IPS-20b (cell line): ENCODE measurements around the gene AMOTL1.

Source experiments
- H3K27ac ChIP-seq: one replicate; pipeline ENCODE4 v1.5.1; 2013; ENCODE audit warnings: low read length
- H3K27me3 ChIP-seq: 2 replicates; pipeline ENCODE4 v1.6.1; 2013; ENCODE audit warnings: mild to moderate bottlenecking, low read length, inconsistent platforms; ENCODE audit not compliant: insufficient read depth
- H3K36me3 ChIP-seq: 2 replicates; pipeline ENCODE4 v1.6.1; 2013; ENCODE audit warnings: low read depth, mild to moderate bottlenecking, inconsistent platforms, low read length, moderate library complexity; ENCODE audit not compliant: insufficient read depth
- H3K4me1 ChIP-seq: 2 replicates; pipeline ENCODE4 v1.6.1; 2013; ENCODE audit warnings: mild to moderate bottlenecking, control low read depth, inconsistent platforms, low read length, moderate library complexity; ENCODE audit not compliant: insufficient read depth
- H3K4me3 ChIP-seq: 2 replicates; pipeline ENCODE4 v1.5.1; 2013; ENCODE audit warnings: mild to moderate bottlenecking, low read length, inconsistent platforms
- H3K9ac ChIP-seq: 2 replicates; pipeline ENCODE4 v1.6.1; 2013; ENCODE audit warnings: low read depth, mild to moderate bottlenecking, inconsistent platforms, low read length, moderate library complexity
- H3K9me3 ChIP-seq: 2 replicates; pipeline ENCODE4 v1.6.1; 2013; ENCODE audit warnings: mild to moderate bottlenecking, low read depth, low read length, inconsistent platforms; ENCODE audit not compliant: insufficient read depth

The AMOTL1 gene

DNA sequence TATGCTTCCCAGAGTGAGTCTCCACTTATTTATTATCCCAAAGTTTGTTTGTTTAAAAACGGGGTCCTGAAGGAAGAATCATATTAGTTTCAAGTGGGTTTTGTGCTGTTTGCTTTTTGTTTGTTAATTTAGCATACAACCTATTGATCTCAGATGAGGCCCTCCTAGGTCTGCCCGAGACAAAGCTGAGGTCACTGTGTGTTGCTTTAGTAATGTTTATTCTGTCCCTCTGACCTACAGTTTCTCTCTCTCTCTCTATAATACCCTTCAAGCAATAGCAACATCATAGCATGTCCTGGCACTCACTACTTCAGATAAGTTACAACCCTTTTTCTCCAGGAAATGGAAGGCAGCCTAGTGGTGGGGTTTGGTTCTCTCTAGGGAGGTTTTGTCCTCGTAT is 63.4 kb downstream of the AMOTL1 start:
- no peak overlapping the region for H3K27ac ChIP-seq
- H3K4me1 ChIP-seq: no peaks in the 10 kb centered on the region
- no peaks in the 10 kb centered on the region for H3K9me3 ChIP-seq
- H3K36me3 ChIP-seq: peaks cover 81% of the 10 kb centered on the region
- no peaks in the 10 kb centered on the region for H3K27me3 ChIP-seq
- H3K9ac ChIP-seq: no peak overlapping the region
- H3K4me3 ChIP-seq: no peak overlapping the region

DNA sequence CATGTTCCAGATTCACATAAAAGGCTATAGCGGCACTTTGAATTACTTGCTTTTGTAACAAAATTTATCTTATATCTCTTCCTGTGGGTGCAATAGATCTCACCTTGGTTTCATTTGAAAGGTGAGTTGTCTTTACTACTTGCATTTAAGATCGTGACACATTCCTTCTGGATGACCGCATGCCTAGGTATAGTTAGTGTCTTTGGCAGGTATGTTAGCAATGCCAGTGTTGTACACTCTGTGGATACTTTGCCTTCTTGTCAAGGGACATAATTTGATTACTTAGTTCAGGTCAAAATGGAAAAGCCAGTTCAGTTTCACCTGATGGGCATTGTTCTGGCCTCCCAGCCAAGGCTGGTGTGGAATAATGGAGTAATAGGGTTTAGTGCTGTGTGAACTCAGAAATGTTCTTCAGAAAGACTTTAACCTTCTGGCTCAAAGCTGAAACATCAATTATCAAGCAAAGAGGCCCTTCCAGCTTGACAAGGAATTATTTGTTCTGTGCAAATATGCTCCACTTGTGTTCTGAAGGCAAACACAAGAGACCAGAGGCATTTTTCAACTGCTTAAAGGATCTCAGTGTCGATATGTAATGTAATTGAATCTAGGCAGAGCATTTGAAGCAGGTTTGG is 64.6 kb downstream of the AMOTL1 start:
- Histone ChIP-seq H3K4me3 (no peak overlapping the region), H3K9me3 (no peaks in the 10 kb centered on the region), H3K4me1 (no peaks in the 10 kb centered on the region), H3K9ac (no peak overlapping the region), H3K27ac (no peak overlapping the region), H3K36me3 (peaks cover 73% of the 10 kb centered on the region), H3K27me3 (no peaks in the 10 kb centered on the region)

DNA sequence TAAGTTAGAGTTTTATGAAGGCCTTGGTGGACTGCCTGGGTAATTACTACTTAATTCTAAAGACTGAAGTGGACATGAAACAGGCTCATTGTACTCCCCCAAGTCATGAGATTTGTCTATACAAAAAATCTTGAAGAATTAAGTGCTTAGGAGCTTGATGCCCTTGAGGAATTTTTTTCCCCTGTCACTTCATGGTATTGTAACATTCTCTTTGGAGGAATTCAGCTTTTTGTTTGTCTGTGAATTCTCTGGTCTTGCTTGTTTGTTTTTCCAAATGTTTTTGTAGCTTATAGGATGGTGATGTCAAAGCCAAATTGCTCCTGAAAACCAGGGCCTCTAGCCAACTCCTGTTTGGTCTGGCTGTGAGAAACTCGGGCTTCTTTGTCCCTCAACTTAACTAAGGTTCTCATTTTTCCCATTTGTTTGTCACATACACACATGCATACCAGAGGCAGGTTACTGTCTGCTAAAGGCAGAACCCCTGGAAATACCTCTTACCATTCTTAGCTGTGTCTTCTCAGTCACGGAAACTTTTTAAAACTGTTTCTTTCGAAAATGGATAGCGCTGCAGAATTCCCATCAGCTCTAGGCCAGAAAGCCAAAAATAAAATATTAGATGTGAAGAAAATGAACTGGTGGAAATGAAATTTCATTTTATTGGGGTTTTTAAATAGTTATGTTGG is 66.9 kb downstream of the AMOTL1 start:
- peaks cover 66% of the 10 kb centered on the region for H3K36me3 ChIP-seq
- H3K9ac ChIP-seq: no peak overlapping the region
- H3K9me3 ChIP-seq: no peaks in the 10 kb centered on the region
- H3K4me1 ChIP-seq: no peaks in the 10 kb centered on the region
- no peak overlapping the region for H3K27ac ChIP-seq
- H3K27me3 ChIP-seq: no peaks in the 10 kb centered on the region
- no peak overlapping the region for H3K4me3 ChIP-seq

DNA sequence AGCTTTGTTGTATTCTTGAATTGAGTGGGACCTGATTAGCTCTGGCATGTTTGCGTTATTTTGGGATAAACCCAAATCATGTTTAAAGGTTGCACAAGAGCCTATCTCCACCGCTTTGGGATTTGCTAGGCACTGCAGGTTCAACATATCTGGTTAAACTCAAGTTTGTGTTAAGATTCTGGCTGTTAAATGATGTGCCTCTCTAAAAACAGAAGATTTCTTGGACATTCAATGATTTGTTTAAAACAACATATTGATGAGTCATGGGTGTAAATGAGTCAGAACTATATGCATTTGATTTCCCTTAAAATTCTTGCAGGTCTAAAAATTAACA is 67.4 kb downstream of the AMOTL1 start:
- Histone ChIP-seq H3K9ac (no peak overlapping the region), H3K36me3 (peaks cover 61% of the 10 kb centered on the region), H3K4me3 (no peak overlapping the region), H3K27ac (no peak overlapping the region), H3K27me3 (no peaks in the 10 kb centered on the region), H3K9me3 (no peaks in the 10 kb centered on the region), H3K4me1 (no peaks in the 10 kb centered on the region)

DNA sequence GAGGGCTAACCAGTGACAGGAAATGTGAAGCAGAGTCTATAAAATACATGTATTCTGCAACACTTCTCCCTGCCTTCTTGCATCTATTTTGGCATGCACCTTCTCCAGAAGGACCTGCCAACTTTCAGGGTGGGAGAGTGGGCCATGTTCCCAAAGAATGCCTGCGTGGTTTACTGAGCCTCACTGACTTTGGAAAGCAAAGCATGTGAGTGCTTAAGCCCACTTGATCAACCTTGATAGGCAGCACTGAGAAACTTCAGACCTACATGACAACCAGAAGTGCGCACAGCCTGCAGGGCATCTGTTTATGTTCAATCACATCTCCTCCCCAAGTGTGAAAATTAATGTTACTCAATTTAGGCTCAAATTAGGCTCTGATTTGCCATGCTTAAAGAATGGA is 69.2 kb downstream of the AMOTL1 start:
- H3K27me3 ChIP-seq: no peaks in the 10 kb centered on the region
- H3K27ac ChIP-seq: no peak overlapping the region
- H3K36me3 ChIP-seq: peaks cover 44% of the 10 kb centered on the region
- no peak overlapping the region for H3K9ac ChIP-seq
- H3K9me3 ChIP-seq: no peaks in the 10 kb centered on the region
- H3K4me1 ChIP-seq: no peaks in the 10 kb centered on the region
- no peak overlapping the region for H3K4me3 ChIP-seq

DNA sequence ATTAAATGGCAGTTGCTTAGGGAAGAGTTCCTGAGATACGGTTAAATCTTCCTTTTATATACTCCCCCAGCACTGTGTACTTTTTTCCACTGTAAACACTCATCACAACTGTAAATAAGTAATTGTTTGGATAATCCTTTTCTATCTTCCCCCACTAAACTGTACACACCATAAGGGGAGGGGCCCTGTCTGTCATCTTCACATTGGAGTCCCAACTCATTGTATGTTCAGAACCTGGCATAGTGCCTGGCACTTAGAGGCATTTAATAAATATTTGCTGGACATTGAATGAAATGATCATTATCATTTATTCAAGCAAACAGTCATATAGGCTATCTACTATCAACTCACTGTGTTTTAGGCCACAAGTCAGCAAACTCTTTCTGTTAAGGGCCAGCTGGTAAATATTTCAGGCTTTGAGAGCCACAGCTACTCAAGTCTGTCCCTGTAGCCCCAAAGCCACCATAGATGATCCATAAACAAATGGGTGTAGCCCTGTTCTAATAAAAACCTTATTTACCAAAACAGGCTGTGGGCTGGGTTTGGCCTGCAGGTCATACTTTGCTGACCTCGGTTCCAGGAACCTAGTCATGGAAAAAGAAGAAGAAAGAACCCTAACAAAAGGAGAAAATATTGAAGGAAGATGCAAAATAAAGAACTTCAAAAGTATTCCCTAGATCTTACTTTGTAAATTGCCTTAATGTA is 70.0 kb downstream of the AMOTL1 start:
- Histone ChIP-seq H3K9ac (no peak overlapping the region), H3K36me3 (peaks cover 35% of the 10 kb centered on the region), H3K27ac (no peak overlapping the region), H3K27me3 (no peaks in the 10 kb centered on the region), H3K9me3 (no peaks in the 10 kb centered on the region), H3K4me3 (no peak overlapping the region), H3K4me1 (no peaks in the 10 kb centered on the region)

DNA sequence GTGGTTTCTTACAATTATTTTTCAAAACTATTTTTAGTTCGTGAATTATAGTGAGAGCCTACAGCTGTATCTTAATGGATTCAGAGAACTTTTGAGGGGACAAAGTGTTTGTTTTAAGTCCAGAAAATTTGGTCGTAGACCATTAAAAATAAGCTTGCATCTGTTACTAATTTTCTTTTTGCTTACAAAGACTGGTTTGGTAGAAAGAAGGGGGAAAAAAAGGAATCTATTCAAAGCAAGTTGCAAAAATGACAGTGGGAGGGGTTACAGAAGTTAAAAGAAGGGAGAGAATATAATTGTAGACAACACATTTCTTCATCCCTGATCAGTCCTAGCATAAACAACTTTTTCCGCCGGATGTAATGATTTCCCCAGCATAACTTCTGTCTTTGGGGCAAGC is 72.1 kb downstream of the AMOTL1 start:
- no peak overlapping the region for H3K9ac ChIP-seq
- H3K36me3 ChIP-seq: peaks cover 21% of the 10 kb centered on the region
- H3K9me3 ChIP-seq: no peaks in the 10 kb centered on the region
- H3K4me1 ChIP-seq: no peaks in the 10 kb centered on the region
- no peak overlapping the region for H3K4me3 ChIP-seq
- no peaks in the 10 kb centered on the region for H3K27me3 ChIP-seq
- no peak overlapping the region for H3K27ac ChIP-seq

DNA sequence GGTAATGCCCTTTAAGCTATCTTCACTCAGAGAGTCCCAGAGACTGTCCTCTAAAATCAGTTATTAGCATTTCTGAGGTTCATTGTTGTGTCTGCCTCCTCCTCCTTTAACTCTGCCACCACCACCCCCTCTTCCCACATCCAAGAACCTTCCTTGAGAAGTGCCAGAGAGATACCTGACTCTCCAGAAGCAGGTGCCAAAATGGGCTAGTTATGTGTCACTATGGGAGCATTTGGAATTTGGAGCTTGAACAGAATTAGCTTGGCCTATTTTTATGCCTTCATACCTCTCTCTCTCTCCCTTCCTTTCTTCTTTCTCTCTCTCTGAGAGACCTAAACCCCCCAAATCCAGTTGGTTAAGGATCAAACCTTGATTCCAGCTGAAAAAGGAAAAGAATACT is 75.9 kb downstream of the AMOTL1 start:
- no peaks in the 10 kb centered on the region for H3K27me3 ChIP-seq
- no peak overlapping the region for H3K4me3 ChIP-seq
- no peak overlapping the region for H3K9ac ChIP-seq
- no peaks in the 10 kb centered on the region for H3K9me3 ChIP-seq
- H3K36me3 ChIP-seq: peaks cover 14% of the 10 kb centered on the region; the same call in 1 of the 2 replicates
- no peak overlapping the region for H3K27ac ChIP-seq
- no peaks in the 10 kb centered on the region for H3K4me1 ChIP-seq

DNA sequence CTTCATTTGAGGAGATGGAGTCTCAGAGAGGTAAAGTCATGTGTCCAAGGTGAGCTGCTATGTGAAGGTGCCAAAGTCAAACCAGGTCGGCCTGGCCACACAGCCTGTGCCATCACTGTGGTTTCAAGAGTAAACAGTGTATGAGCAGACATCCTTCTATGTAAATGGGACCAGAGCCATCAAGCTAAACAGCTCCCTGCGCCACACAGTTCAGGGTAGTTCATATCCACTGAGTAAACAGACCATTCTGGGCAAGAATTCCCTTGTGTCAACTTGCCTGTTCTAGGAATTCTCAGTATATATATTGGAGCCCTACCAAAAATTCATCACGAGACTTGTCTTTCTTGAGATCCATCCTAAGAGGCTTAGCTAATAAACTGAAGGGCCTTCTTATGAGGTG is 77.5 kb downstream of the AMOTL1 start:
- no peak overlapping the region for H3K4me3 ChIP-seq
- peaks cover 19% of the 10 kb centered on the region; the same call in 1 of the 2 replicates for H3K36me3 ChIP-seq
- no peaks in the 10 kb centered on the region for H3K9me3 ChIP-seq
- no peak overlapping the region for H3K9ac ChIP-seq
- no peaks in the 10 kb centered on the region for H3K27me3 ChIP-seq
- H3K27ac ChIP-seq: no peak overlapping the region
- no peaks in the 10 kb centered on the region for H3K4me1 ChIP-seq

DNA sequence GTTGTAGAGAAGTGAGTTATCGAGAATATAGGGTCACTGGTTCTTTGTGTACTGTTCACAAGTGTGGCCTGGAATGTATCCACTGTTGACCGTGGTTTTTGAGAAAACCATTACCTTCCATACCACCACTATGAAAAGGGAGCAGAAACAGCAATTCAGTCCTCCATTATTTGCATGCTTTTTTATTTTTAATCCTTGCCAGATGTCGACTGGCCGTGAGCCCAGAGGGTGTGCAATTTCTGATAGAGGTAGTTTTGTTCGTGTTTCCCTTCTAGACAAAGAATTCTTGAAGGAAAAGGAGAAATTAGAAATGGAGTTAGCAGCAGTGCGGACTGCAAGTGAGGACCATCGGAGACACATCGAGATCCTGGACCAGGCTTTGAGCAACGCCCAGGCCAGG is 81.7 kb downstream of the AMOTL1 start:
- Histone ChIP-seq H3K9me3 (no peaks in the 10 kb centered on the region), H3K27me3 (no peaks in the 10 kb centered on the region), H3K4me3 (no peak overlapping the region), H3K9ac (no peak overlapping the region), H3K27ac (no peak overlapping the region), H3K4me1 (no peaks in the 10 kb centered on the region), H3K36me3 (peaks cover 53% of the 10 kb centered on the region)

DNA sequence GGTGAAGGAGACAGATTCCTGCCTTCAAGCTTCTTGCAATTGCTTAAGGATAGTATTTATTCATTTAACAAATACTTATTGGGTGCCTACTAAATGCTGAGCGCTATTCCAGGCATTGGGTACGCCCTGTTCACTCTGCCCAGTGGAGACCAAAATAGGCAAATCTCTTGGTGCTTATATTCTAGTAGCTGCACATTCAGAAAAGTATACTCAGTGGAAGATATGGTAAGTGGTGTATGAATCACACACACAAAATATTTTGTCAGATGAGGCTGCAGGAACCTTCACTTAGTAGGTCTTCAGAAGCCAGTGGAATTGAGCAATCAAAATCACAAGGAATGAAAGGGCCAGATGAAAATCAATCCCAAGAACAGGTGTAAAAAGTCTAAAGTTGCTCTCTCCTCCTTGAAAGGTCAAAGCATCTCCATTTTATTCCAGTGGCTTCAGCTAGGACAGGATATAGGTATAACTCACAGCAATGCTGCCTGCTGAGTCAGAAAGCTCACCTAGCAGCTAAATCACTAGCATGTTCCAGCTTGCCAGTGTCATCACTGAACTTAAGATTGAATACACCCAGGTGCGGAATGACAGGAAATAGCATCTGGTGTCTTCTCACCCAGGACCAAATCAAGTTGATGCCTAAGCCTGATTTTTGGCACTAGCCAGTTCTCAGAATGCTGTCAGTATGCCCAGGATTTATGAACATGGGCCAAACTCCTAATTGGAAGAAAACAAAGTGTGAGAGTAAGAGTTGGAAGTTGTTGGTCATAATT is 83.9 kb downstream of the AMOTL1 start:
- Histone ChIP-seq H3K4me1 (no peaks in the 10 kb centered on the region), H3K27ac (no peak overlapping the region), H3K9ac (no peak overlapping the region), H3K4me3 (no peak overlapping the region), H3K27me3 (no peaks in the 10 kb centered on the region), H3K9me3 (no peaks in the 10 kb centered on the region), H3K36me3 (peaks cover 67% of the 10 kb centered on the region)
